Mesendoderm (in vitro differentiated cells): ENCODE data around the gene ZNF750. TPM values are rescaled to one million over a fixed set of nuclear protein-coding genes. Genes with fewer than 3 reads are reported as not detected.

ENCODE experiments used
- DNase-seq: peaks from one replicate; pipeline ENCODE4 v3.0.0; 2013
- H2AK5ac ChIP-seq: 2 replicates; pipeline ENCODE4 v1.6.1; 2013; ENCODE audit warnings: low read length, inconsistent platforms
- H2BK120ac ChIP-seq: 2 replicates; pipeline ENCODE4 v1.6.1; 2013; ENCODE audit warnings: low read depth, mild to moderate bottlenecking, low read length, moderate library complexity, mixed read lengths
- H2BK15ac ChIP-seq: replicated peaks from 2 replicates; pipeline ENCODE4 v1.6.1; 2013; ENCODE audit warnings: low read depth, mild to moderate bottlenecking, moderate library complexity
- H2BK5ac ChIP-seq: 2 replicates; pipeline ENCODE4 v1.6.1; 2013; ENCODE audit warnings: low read length, inconsistent platforms
- H3K18ac ChIP-seq: 2 replicates; pipeline ENCODE4 v1.6.1; 2013; ENCODE audit warnings: mild to moderate bottlenecking, low read length, mixed read lengths
- H3K23ac ChIP-seq: one replicate; pipeline ENCODE4 v1.6.1; 2013; ENCODE audit warnings: low read length
- H3K27ac ChIP-seq: 2 replicates; pipeline ENCODE4 v1.5.1; 2013; ENCODE audit warnings: low read depth, mild to moderate bottlenecking, inconsistent platforms, low read length, moderate library complexity
- H3K27me3 ChIP-seq: 2 replicates; pipeline ENCODE4 v1.6.1; 2013; ENCODE audit warnings: low read length, control low read depth, mild to moderate bottlenecking, inconsistent platforms; ENCODE audit not compliant: insufficient read depth, poor library complexity
- H3K36me3 ChIP-seq: 2 replicates; pipeline ENCODE4 v1.6.1; 2013; ENCODE audit warnings: low read length, inconsistent platforms; ENCODE audit not compliant: control insufficient read depth, insufficient read depth
- H3K4ac ChIP-seq: one replicate; pipeline ENCODE4 v1.6.1; 2013; ENCODE audit warnings: low read depth, mild to moderate bottlenecking, low read length, moderate library complexity
- H3K4me1 ChIP-seq: 2 replicates; pipeline ENCODE4 v1.6.1; 2013; ENCODE audit warnings: low read depth, low read length, inconsistent platforms; ENCODE audit not compliant: control insufficient read depth
- H3K4me2 ChIP-seq: 2 replicates; pipeline ENCODE4 v1.6.1; 2013; ENCODE audit warnings: low read length
- H3K4me3 ChIP-seq: 2 replicates; pipeline ENCODE4 v1.5.1; 2013; ENCODE audit warnings: mild to moderate bottlenecking, low read length
- H3K56ac ChIP-seq: one replicate; pipeline ENCODE4 v1.6.1; 2013; ENCODE audit warnings: low read length
- H3K79me1 ChIP-seq: 2 replicates; pipeline ENCODE4 v1.6.1; 2013; ENCODE audit warnings: low read length, inconsistent platforms
- H3K79me2 ChIP-seq: 2 replicates; pipeline ENCODE4 v1.6.1; 2013; ENCODE audit warnings: mild to moderate bottlenecking, low read length; ENCODE audit not compliant: control insufficient read depth, insufficient read depth
- H3K9ac ChIP-seq: 2 replicates; pipeline ENCODE4 v1.6.1; 2013; ENCODE audit warnings: low read length, inconsistent platforms
- H4K5ac ChIP-seq: one replicate; pipeline ENCODE4 v1.6.1; 2013; ENCODE audit warnings: low read length
- H4K8ac ChIP-seq: one replicate; pipeline ENCODE4 v1.6.1; 2013; ENCODE audit warnings: low read depth, mild to moderate bottlenecking, control low read depth, low read length, moderate library complexity
- WGBS: extraction: QIAGEN DNeasy Blood & Tissue Kit; methylation state at CpG from one replicate; pipeline ENCODE4 v1.1.7; 2013; ENCODE audit warnings: low lambda C conversion rate, missing lambda C conversion rate; ENCODE audit not compliant: insufficient coverage; ENCODE audit errors: extremely low coverage; 5-methylcytosine and 5-hydroxymethylcytosine counted together
- polyA plus RNA-seq, 2 experiments: library from polyadenylated mRNA; stranded (reverse); fragments of 200-250 nt; gene quantifications; one replicate each; pipeline ENCODE4 v1.2.3, GENCODE V29; 2013

ZNF750 gene
- not detected for polyA plus RNA-seq (2013, experiment 1 of 2)
- 0.01 TPM for polyA plus RNA-seq (2013, experiment 2 of 2)

GRCh38 chr17:82839617-82840292, at the start of gene ZNF750:
ZNF750 (minus strand) TSS chr17:82840022; CDS start chr17:82832454, 7,568 bp downstream.
- Histone ChIP-seq H4K5ac (no peak within 1 kb of the TSS), H3K4me2 (no peak within 1 kb of the TSS), H3K27me3 (no peaks in the 10 kb centered on the region), H3K18ac (no peak within 1 kb of the TSS), H2BK15ac (no peak within 1 kb of the TSS), H3K36me3 (no peaks in the 10 kb centered on the region), H3K79me1 (peaks cover 2% of the 10 kb centered on the region), H3K27ac (no peak within 1 kb of the TSS), H3K9ac (no peak within 1 kb of the TSS), H3K23ac (no peak within 1 kb of the TSS), H3K4me1 (no peaks in the 10 kb centered on the region), H3K4me3 (no peak within 1 kb of the TSS), H4K8ac (no peak within 1 kb of the TSS), H2AK5ac (no peak within 1 kb of the TSS), H3K4ac (no peak within 1 kb of the TSS), H3K56ac (peak within 1 kb of the TSS; percentile 56), H3K79me2 (no peaks in the 10 kb centered on the region), H2BK5ac (no peak within 1 kb of the TSS), H2BK120ac (no peak within 1 kb of the TSS)
- WGBS, result no CpG with 5 or more reads among the region's 25 CpGs
- peak; percentile 42 for DNase-seq

GRCh38 chr17:82888583-82889495, 49.0 kb upstream of the ZNF750 start:
- DNase-seq, result no peak
- peaks cover 8% of the 10 kb centered on the region for H3K79me1 ChIP-seq
- no peak overlapping the region for H3K9ac ChIP-seq
- H4K5ac ChIP-seq, result no peak overlapping the region
- H3K4me3 ChIP-seq, result no peak overlapping the region
- H3K56ac ChIP-seq, result peak overlapping the region; percentile 25
- no peak overlapping the region for H2BK120ac ChIP-seq
- no peak overlapping the region for H3K27ac ChIP-seq
- WGBS, result no CpG with 5 or more reads among the region's 30 CpGs
- H3K23ac ChIP-seq, result peak overlapping the region; percentile 45
- no peak overlapping the region for H3K18ac ChIP-seq
- H2BK15ac ChIP-seq, result no peak overlapping the region
- no peak overlapping the region for H3K4me2 ChIP-seq
- no peaks in the 10 kb centered on the region for H3K79me2 ChIP-seq
- no peaks in the 10 kb centered on the region for H3K27me3 ChIP-seq
- H2AK5ac ChIP-seq, result no peak overlapping the region
- no peaks in the 10 kb centered on the region for H3K36me3 ChIP-seq
- H4K8ac ChIP-seq, result no peak overlapping the region
- no peak overlapping the region for H2BK5ac ChIP-seq
- H3K4ac ChIP-seq, result no peak overlapping the region
- H3K4me1 ChIP-seq, result peaks cover 2% of the 10 kb centered on the region

DNA sequence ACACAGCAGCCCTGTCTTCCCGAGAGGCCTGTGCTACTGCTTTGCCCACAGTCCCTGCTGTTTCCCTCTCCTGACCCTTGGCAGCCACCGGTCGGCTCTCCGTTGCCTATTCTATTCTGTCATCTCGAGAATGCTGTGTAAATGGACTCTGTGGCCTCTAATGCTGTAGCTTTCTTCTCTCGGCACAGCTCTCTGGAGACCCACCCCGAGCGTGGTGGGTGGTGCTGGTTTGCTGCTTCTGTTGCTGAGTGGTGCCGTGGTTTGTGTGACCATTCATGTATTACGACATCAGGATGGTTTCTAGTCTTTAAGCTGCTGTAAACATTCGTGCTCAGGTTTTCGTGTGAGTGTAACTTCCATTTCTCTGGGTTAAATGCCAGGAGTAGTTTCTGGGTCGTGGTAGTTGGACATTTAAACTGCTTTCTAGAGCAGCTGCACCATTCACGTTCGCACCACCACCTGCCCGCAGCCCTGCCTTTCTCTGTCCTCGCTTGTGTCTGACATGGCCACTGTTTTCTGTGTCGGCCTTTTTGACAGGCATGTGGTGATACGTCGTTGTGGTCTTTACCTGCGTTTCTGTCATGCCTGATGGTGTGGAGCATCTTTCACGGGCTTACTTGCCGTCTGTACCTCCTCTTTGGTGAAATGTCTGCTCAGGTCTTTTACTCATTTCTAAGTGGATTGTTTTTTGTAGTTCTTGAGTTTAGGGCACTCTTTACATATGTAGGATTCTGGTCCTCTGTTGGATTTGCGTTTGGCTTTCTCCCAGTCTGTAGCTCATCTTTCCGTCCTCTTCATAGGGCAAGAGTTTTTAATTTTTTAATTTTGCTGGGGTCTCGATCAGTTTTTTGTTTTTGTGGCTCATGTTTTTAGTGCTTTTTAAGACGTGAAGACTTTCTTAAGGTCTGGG, 47.7 kb upstream of the ZNF750 start:
- no peak overlapping the region for H3K18ac ChIP-seq
- no peaks in the 10 kb centered on the region for H3K36me3 ChIP-seq
- no peak for DNase-seq
- H4K5ac ChIP-seq, result no peak overlapping the region
- H2BK15ac ChIP-seq, result no peak overlapping the region
- no peak overlapping the region for H4K8ac ChIP-seq
- no peak overlapping the region for H3K23ac ChIP-seq
- no peak overlapping the region for H3K4me3 ChIP-seq
- no peak overlapping the region for H2BK5ac ChIP-seq
- no peaks in the 10 kb centered on the region for H3K79me2 ChIP-seq
- H3K27ac ChIP-seq, result no peak overlapping the region
- peaks cover 8% of the 10 kb centered on the region for H3K79me1 ChIP-seq
- H2BK120ac ChIP-seq, result no peak overlapping the region
- no peak overlapping the region for H3K9ac ChIP-seq
- H3K27me3 ChIP-seq, result no peaks in the 10 kb centered on the region
- no peak overlapping the region for H3K4me2 ChIP-seq
- H3K4me1 ChIP-seq, result peaks cover 2% of the 10 kb centered on the region
- H3K4ac ChIP-seq, result no peak overlapping the region
- no peak overlapping the region for H2AK5ac ChIP-seq
- no peak overlapping the region for H3K56ac ChIP-seq
- no CpG with 5 or more reads among the region's 27 CpGs for WGBS

GRCh38 chr17:82884970-82885353, 45.1 kb upstream of the ZNF750 start:
- H3K27ac ChIP-seq, result no peak overlapping the region
- H3K4me3 ChIP-seq, result no peak overlapping the region
- no peaks in the 10 kb centered on the region for H3K27me3 ChIP-seq
- no peak overlapping the region for H4K8ac ChIP-seq
- no peak overlapping the region for H3K23ac ChIP-seq
- no peak overlapping the region for H4K5ac ChIP-seq
- peaks cover 4% of the 10 kb centered on the region for H3K79me2 ChIP-seq
- no peak overlapping the region for H2BK120ac ChIP-seq
- H2AK5ac ChIP-seq, result no peak overlapping the region
- peaks cover 18% of the 10 kb centered on the region for H3K79me1 ChIP-seq
- no peak overlapping the region for H3K9ac ChIP-seq
- no peak overlapping the region for H3K4me2 ChIP-seq
- H2BK15ac ChIP-seq, result no peak overlapping the region
- no peak overlapping the region for H3K56ac ChIP-seq
- H3K4ac ChIP-seq, result no peak overlapping the region
- H3K18ac ChIP-seq, result no peak overlapping the region
- no peak for DNase-seq
- H3K36me3 ChIP-seq, result no peaks in the 10 kb centered on the region
- H2BK5ac ChIP-seq, result no peak overlapping the region
- H3K4me1 ChIP-seq, result peaks cover 2% of the 10 kb centered on the region
- no CpG with 5 or more reads among the region's 5 CpGs for WGBS

GRCh38 chr17:82884341-82884969, 44.6 kb upstream of the ZNF750 start:
- DNase-seq, result no peak
- no CpG with 5 or more reads among the region's 25 CpGs for WGBS
- no peak overlapping the region for H3K4me2 ChIP-seq
- H3K9ac ChIP-seq, result no peak overlapping the region
- no peak overlapping the region for H3K27ac ChIP-seq
- no peak overlapping the region for H3K18ac ChIP-seq
- H3K27me3 ChIP-seq, result no peaks in the 10 kb centered on the region
- H2BK5ac ChIP-seq, result no peak overlapping the region
- no peak overlapping the region for H4K8ac ChIP-seq
- H3K79me2 ChIP-seq, result peaks cover 4% of the 10 kb centered on the region
- H3K36me3 ChIP-seq, result no peaks in the 10 kb centered on the region
- H3K79me1 ChIP-seq, result peaks cover 20% of the 10 kb centered on the region
- no peak overlapping the region for H4K5ac ChIP-seq
- peaks cover 2% of the 10 kb centered on the region for H3K4me1 ChIP-seq
- no peak overlapping the region for H3K23ac ChIP-seq
- no peak overlapping the region for H2AK5ac ChIP-seq
- no peak overlapping the region for H3K56ac ChIP-seq
- no peak overlapping the region for H3K4ac ChIP-seq
- H2BK120ac ChIP-seq, result no peak overlapping the region
- H2BK15ac ChIP-seq, result no peak overlapping the region
- no peak overlapping the region for H3K4me3 ChIP-seq
